SK-N-SH (cell line): ENCODE data around the gene ARL3. TPM values are rescaled to one million over a fixed set of nuclear protein-coding genes. Genes with fewer than 3 reads are reported as not detected.

ENCODE experiments used
- CTCF ChIA-PET: fragments of 300-600, 350-600 bp; formaldehyde crosslinking; extraction: SDS; loops from one replicate; lab custom pipeline; 2021; lab: Yijun Ruan, JAX
- POLR2A ChIA-PET: fragments of 350-600 bp; sonication (Branson Sonifier 250); formaldehyde crosslinking; extraction: SDS; loops from one replicate; lab custom pipeline; 2020; ENCODE audit warnings: antibody characterized with exemption, inconsistent platforms; lab: Yijun Ruan, JAX
- DNase-seq: peaks from one replicate; pipeline ENCODE4 v3.0.0; 2012
- H2AFZ ChIP-seq: fragments of 200-600 bp; sonication (generic); 2 replicates; pipeline ENCODE4 v1.8.1; 2016; ENCODE audit warnings: antibody characterized with exemption, mild to moderate bottlenecking, low read depth
- H3F3A ChIP-seq: fragments of 200-600 bp; sonication (generic); replicated peaks from 2 replicates; pipeline ENCODE3; 2016; ENCODE audit warnings: antibody characterized with exemption, mild to moderate bottlenecking; ENCODE audit not compliant: insufficient read depth
- H3K27ac ChIP-seq, 2 experiments: fragments of 200-500 bp in 1 of 2; fragments of 200-600 bp in 1 of 2; sonication (Bioruptor generic) in 1 of 2; sonication (generic), shearing (Covaris generic) in 1 of 2; 2 replicates each; pipeline versions ENCODE4 v1.5.1 to v1.6.1; 2014 to 2016; ENCODE audit warnings: low read depth in 2 of 2, inconsistent platforms in 1 of 2, low read length in 1 of 2, mild to moderate bottlenecking in 1 of 2, mixed read lengths in 1 of 2
- H3K27me3 ChIP-seq: fragments of 200-600 bp; sonication (generic), shearing (Covaris generic); 2 replicates; pipeline ENCODE4 v1.6.1; 2016; ENCODE audit warnings: mixed run types; ENCODE audit not compliant: insufficient read depth
- H3K36me3 ChIP-seq, 2 experiments: fragments of 200-500 bp in 1 of 2; fragments of 200-600 bp in 1 of 2; sonication (Bioruptor generic) in 1 of 2; sonication (generic) in 1 of 2; replicated peaks in 1 of 2; 2 replicates each; pipeline versions ENCODE3 to v1.5.1; 2014 to 2016; ENCODE audit warnings: low read length in 1 of 2, mild to moderate bottlenecking in 1 of 2; ENCODE audit not compliant: insufficient read depth in 2 of 2, control insufficient read depth in 1 of 2
- H3K4me1 ChIP-seq, 2 experiments: fragments of 200-500 bp in 1 of 2; fragments of 200-600 bp in 1 of 2; sonication (Bioruptor generic) in 1 of 2; sonication (generic), shearing (Covaris generic) in 1 of 2; 2 replicates each; pipeline versions ENCODE4 v1.5.1 to v1.6.1; 2014 to 2016; ENCODE audit warnings: low read depth in 1 of 2, low read length in 1 of 2, mixed run types in 1 of 2; ENCODE audit not compliant: insufficient read depth in 2 of 2, control insufficient read depth in 1 of 2
- H3K4me2 ChIP-seq: fragments of 200-600 bp; sonication (generic), shearing (Covaris generic); 2 replicates; pipeline ENCODE4 v1.6.1; 2017; ENCODE audit warnings: mixed run types
- H3K4me3 ChIP-seq, 2 experiments: fragments of 200-500 bp in 1 of 2; fragments of 200-600 bp in 1 of 2; sonication (Bioruptor generic) in 1 of 2; sonication (generic), shearing (Covaris generic) in 1 of 2; 2 replicates each; pipeline versions ENCODE4 v1.5.1 to v1.8.1; 2014 to 2016; ENCODE audit warnings: low read depth in 2 of 2, inconsistent platforms in 1 of 2, low read length in 1 of 2, mild to moderate bottlenecking in 1 of 2, mixed read lengths in 1 of 2, moderate library complexity in 1 of 2
- H3K79me2 ChIP-seq: fragments of 200-600 bp; sonication (generic); 2 replicates; pipeline ENCODE4 v1.8.1; 2017; ENCODE audit warnings: mild to moderate bottlenecking; ENCODE audit not compliant: insufficient read depth
- H3K9ac ChIP-seq: fragments of 200-600 bp; sonication (generic); 2 replicates; pipeline ENCODE4 v1.6.1; 2017; ENCODE audit warnings: mixed run types
- H3K9me2 ChIP-seq: fragments of 200-600 bp; sonication (generic); 2 replicates; pipeline ENCODE4 v1.6.1; 2017; ENCODE audit warnings: mixed run types
- H3K9me3 ChIP-seq: fragments of 200-600 bp; sonication (generic); 2 replicates; pipeline ENCODE4 v1.6.1; 2017; ENCODE audit warnings: mixed run types, mild to moderate bottlenecking, moderate library complexity
- H4K20me1 ChIP-seq: fragments of 200-600 bp; sonication (generic); 2 replicates; pipeline ENCODE4 v1.6.1; 2017; ENCODE audit warnings: mild to moderate bottlenecking, mixed run types; ENCODE audit not compliant: insufficient read depth
- FOXJ3 ChIP-seq: sonication (generic); formaldehyde crosslinking; IDR thresholded peaks from 2 replicates; pipeline ENCODE4 v1.5.1; 2020; ENCODE audit warnings: mild to moderate bottlenecking, missing genetic modification reagents
- GATA2 ChIP-seq: sonication (generic); formaldehyde crosslinking; IDR thresholded peaks from 2 replicates; pipeline ENCODE4 v1.5.0; 2020; ENCODE audit warnings: mild to moderate bottlenecking, missing genetic modification reagents
- JUND ChIP-seq: IDR thresholded peaks from 2 replicates; pipeline ENCODE4 v1.4.0; 2012
- NRF1 ChIP-seq: IDR thresholded peaks from 2 replicates; pipeline ENCODE4 v1.6.1; 2012; ENCODE audit warnings: low read depth, mild to moderate bottlenecking, low read length
- RCOR1 ChIP-seq: fragments of 150-350 bp; IDR thresholded peaks from 2 replicates; pipeline ENCODE4 v1.6.1; 2017; ENCODE audit warnings: antibody characterized with exemption, low read length
- SMC3 ChIP-seq: IDR thresholded peaks from 2 replicates; pipeline ENCODE4 v1.6.1; 2012; ENCODE audit warnings: low read depth, low read length, improper control_type of control experiment
- TEAD4 ChIP-seq: IDR thresholded peaks from 2 replicates; pipeline ENCODE4 v1.4.0; 2012; ENCODE audit warnings: mild to moderate bottlenecking, borderline replicate concordance; ENCODE audit not compliant: insufficient read depth
- USF2 ChIP-seq: fragments of 150-350 bp; IDR thresholded peaks from 2 replicates; pipeline ENCODE4 v1.6.1; 2017; ENCODE audit warnings: antibody characterized with exemption, low read length, low read depth, borderline replicate concordance
- WGBS: methylation state at CpG from one replicate; pipeline ENCODE4 v1.1.6; 2017; ENCODE audit warnings: low lambda C conversion rate; 5-methylcytosine and 5-hydroxymethylcytosine counted together
- polyA plus RNA-seq, 3 experiments: library from polyadenylated mRNA; depleted of rRNA; stranded (reverse); fragments of >200 nt; gene quantifications; 2 replicates each; pipeline ENCODE4 v1.2.3, GENCODE V29; 2012

The ARL3 gene
- polyA plus RNA-seq, 1 of the 3 experiments (the other 2 are of a cell fraction): 11.2 TPM

GRCh38 chr10:102740229-102740628 is 26.0 kb upstream of the ARL3 start:
- H4K20me1 ChIP-seq: no peaks in the 10 kb centered on the region
- no peaks in the 10 kb centered on the region for H3K9me2 ChIP-seq
- CTCF ChIA-PET: interaction anchor here (0.6 to 1.2 kb wide), 2 partner anchors 13 to 318 kb away, joined by 3 to 4 read pairs; no protein-coding TSS in a partner anchor
- H3K4me3 ChIP-seq: no peak overlapping the region
- peaks cover 7% of the 10 kb centered on the region for H3F3A ChIP-seq
- H2AFZ ChIP-seq: no peak overlapping the region
- H3K9me3 ChIP-seq: no peaks in the 10 kb centered on the region
- H3K9ac ChIP-seq: no peak overlapping the region
- H3K4me1 ChIP-seq: peaks cover 4 to 13% of the 10 kb centered on the region in 2 experiments; a peak in 1 of 4 replicates
- no peak for DNase-seq
- 54% methylated on average over 2 of the region's 2 CpGs for WGBS
- H3K27ac ChIP-seq: no peak overlapping the region
- POLR2A ChIA-PET: no interaction called here
- TF ChIP-seq GATA2 (CRISPR knock-in tag) (no peak), RCOR1 (no peak)
- H3K36me3 ChIP-seq: peaks cover 0 to 6% of the 10 kb centered on the region in 2 experiments
- no peak overlapping the region for H3K4me2 ChIP-seq
- H3K79me2 ChIP-seq: peaks cover 15% of the 10 kb centered on the region
- H3K27me3 ChIP-seq: no peaks in the 10 kb centered on the region

DNA sequence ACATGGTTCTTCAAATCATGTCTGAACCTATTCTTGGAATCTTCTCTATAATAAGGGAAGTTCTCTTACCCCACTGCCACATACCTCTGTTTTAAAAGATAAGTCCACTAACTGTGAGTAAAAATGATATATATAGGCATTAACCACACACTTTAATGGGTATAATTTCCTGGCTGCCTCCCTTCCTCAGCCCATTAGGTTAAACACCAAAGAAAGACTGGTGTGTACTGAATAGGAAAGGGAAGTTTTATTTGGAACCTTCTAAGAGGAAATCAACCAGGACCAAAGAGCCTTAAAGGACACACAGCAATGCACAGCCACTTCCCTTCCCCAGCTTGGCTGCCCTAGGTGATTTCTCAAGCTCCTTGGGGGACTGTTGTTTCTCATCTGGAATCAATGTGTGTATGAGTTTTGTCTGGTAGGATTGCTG is 24.5 kb upstream of the ARL3 start:
- no peaks in the 10 kb centered on the region for H3K9me3 ChIP-seq
- ChIA-PET CTCF (interaction anchor here (1.0 to 2.3 kb wide), 3 partner anchors 61 to 163 kb away, joined by 3 to 6 read pairs (median 3); partner anchors contain the start of gene TRIM8), POLR2A (no interaction called here)
- no peak overlapping the region for H2AFZ ChIP-seq
- no peak for DNase-seq
- H4K20me1 ChIP-seq: no peaks in the 10 kb centered on the region
- peaks cover 0 to 6% of the 10 kb centered on the region in 2 experiments for H3K36me3 ChIP-seq
- TF ChIP-seq USF2 (no peak), JUND (no peak), TEAD4 (no peak), NRF1 (no peak)
- no peaks in the 10 kb centered on the region for H3K79me2 ChIP-seq
- H3K4me3 ChIP-seq: no peak overlapping the region
- no peaks in the 10 kb centered on the region for H3K9me2 ChIP-seq
- H3F3A ChIP-seq: peaks cover 7% of the 10 kb centered on the region
- H3K27ac ChIP-seq: peak overlapping the region in 1 of 2 experiments; percentile 47; a peak in 1 of 4 replicates
- H3K9ac ChIP-seq: no peak overlapping the region
- H3K4me2 ChIP-seq: no peak overlapping the region
- no peaks in the 10 kb centered on the region for H3K27me3 ChIP-seq
- peaks cover 0 to 8% of the 10 kb centered on the region in 2 experiments; a peak in 1 of 4 replicates for H3K4me1 ChIP-seq

DNA sequence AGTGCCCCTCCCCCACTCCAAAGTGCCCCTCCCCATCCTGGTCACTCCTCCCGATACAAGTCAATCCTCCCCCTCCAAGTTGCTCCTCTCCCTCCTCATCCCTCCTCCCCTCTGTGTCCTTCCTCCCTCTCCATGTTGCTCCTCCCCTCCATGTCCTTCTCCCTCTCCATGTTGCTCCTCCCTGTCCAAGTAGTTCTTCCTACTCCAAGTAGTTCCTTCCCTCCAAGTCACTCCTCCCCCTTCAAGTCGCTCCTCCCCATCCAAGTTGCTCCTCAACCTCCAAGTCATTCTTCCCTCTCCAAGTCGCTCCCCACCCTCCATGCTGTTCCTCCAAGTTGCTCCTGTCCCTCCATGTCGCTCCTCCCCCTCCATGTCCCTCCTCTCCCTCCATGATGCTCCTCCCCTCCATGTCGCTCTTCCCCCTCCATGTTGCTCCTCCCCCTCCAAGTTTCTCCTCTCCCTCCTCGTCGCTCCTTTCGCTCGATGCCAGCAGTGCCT is 20.9 kb upstream of the ARL3 start:
- no peaks in the 10 kb centered on the region for H3F3A ChIP-seq
- no peaks in the 10 kb centered on the region for H4K20me1 ChIP-seq
- H3K36me3 ChIP-seq: peaks cover 5 to 9% of the 10 kb centered on the region in 2 experiments
- H3K9me3 ChIP-seq: no peaks in the 10 kb centered on the region
- TF ChIP-seq SMC3 (no peak), JUND (no peak), FOXJ3 (CRISPR knock-in tag) (no peak), TEAD4 (no peak)
- TF ChIP-seq, all 33 proteins: peak for 0
- Histone ChIP-seq H3K27ac (no peak overlapping the region), H3K9ac (no peak overlapping the region), H3K9me2 (no peaks in the 10 kb centered on the region), H3K4me3 (no peak overlapping the region), H2AFZ (no peak overlapping the region), H3K79me2 (no peaks in the 10 kb centered on the region), H3K27me3 (no peaks in the 10 kb centered on the region), H3K4me2 (no peak overlapping the region), H3K4me1 (peaks cover 0 to 11% of the 10 kb centered on the region in 2 experiments; a peak in 1 of 4 replicates)
- POLR2A ChIA-PET: no interaction called here
- no peak for DNase-seq
- CTCF ChIA-PET: interaction anchor here (0.6 kb wide), 1 partner anchor 9 kb away, joined by 3 read pairs; no protein-coding TSS in a partner anchor
- 89% methylated on average over 9 of the region's 9 CpGs for WGBS
